ENCODE results near the gene KANSL1.
"Not testable (repeated sequence)": the region's sequence is repeated elsewhere in the genome, so short reads cannot be mapped to it uniquely, and the experiment has no call there.

The KANSL1 gene

DNA sequence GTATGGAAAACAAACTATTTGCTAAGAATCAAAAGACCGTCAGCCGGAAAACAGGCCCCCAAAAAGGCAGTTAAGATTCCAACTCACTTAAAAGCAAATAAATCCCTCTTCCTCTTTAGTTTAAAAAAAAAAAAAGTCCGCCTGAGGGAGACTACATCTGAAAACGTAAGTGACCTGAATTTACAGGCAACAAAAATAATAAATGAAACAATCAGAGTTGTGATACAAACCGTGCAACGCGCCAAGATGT is 1.1 kb downstream of the KANSL1 start:
- no peak for DNase-seq (ENCODE audit: low read depth)

DNA sequence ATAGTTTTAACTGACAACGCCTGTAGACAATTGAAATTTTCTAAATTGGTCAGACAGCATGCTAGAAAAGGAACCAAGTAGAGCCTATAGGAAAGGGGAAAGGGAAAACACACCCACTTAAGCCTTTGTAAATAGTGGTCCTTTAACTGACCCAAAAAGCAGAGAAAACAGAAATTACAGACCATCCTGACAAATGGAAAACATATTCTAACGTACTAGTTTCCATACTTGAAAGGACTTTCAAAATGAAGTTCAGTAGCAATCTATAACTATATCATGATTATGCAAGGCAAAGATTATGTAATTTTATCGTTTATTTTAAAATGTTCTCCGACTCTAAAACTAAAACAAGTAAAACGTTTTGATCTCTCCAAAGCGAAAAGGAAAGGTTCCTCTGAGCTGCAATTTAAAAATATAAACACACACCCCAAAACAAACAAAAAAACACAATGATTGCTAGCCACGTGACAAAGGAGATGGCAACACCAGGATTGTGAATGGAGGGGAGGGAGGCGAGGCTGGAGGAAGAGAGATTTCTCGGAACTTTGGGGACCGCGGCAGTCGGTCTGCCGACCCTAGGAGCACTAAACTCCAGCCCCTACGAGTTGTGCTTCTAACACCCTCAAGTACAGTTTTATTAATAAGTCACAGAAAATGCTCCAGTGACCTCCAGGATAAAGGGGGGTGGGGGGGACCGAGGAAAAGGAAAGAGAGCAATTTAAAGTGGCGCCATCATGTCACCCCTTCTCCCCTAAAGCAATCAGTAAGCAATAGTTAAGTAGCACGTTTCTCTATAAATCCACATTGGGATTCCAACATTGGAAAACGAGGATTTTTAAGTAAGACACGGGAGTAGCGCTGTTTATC is 1.7 kb downstream of the KANSL1 start:
- no peak for DNase-seq (ENCODE audit: low read depth)

DNA sequence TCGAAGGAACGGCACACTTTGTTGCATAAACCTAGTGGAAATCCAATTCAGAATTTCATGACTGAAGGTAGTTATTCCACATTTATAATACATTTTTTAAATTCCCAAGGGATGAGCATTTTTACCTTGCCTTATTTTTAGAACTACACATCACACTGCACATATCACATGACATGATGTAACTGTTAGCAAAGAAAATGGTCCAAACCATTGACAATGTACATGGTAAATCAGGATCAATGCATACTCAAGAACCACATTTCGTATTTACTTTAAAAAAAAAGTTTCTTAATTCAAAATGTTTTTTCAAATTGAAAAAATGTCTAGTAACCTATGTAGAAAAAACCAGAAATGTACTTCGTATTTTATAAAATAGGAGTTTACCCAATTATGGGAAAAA is 2.5 kb downstream of the KANSL1 start:
- no peak for DNase-seq (ENCODE audit: low read depth)

DNA sequence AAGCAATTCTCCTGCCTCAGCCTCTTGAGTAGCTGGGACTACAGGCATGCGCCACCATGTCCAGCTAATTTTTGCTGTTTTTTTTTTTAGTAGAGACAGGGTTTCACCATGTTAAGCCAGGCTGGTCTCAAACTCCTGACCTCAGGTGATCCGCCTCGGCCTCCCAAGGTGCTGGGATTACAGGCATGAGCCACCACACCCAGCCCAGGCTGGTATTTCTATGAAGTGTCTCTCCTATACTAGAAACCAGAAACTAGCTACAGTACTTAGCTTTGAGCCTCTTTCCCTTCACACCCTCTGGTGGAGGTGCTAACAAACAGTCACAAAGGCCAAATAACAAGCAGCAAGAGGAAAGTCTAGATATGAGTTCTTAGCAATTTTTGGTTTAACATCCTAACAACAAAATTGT is 6.4 kb downstream of the KANSL1 start:
- DNase-seq (ENCODE audit: low read depth): not testable (repeated sequence)

DNA sequence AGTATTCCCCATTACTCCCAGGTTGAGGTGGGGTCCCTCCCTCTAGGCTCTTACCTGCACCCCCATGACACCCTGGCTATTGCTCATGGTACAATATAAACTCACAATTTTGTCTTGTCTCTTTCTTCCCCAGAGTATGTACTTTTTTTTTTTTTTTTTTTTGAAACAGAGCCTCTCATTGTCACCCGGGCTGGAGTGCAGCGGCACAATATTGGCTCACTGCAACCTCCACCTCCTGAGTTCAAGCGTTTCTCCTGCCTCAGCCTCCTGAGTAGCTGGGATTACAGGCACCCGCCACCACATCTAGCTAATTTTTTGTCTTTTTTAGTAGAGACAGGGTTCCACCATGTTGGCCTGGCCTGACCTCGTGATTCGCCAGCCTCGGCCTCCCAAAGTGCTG is 8.5 kb downstream of the KANSL1 start:
- no peak for DNase-seq (ENCODE audit: low read depth)

- not testable (repeated sequence) for DNase-seq (ENCODE audit: low read depth)
These were observed 9.8 kb downstream of the KANSL1 start for GRCh38 chr17:46183383-46183782.

DNA sequence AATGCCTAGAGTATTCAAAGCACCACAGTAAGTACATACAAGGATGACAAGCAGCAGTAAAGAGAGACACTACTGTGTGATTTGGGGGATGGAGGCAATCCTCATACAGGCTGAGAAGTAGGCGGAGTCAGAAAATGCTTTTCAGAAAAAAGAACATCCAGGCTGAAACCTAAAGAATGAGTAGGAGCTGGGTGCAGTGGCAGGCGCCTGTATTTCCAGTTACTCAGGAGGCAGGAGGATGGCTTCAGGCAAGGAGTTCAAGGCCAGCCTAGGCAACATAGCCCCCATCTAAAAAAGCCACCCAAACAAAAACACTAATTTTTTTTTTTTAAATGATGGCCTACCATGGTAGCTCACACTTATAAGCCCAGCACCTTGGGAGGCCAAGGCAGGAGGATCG is 10.3 kb downstream of the KANSL1 start:
- no peak for DNase-seq (ENCODE audit: low read depth)

DNA sequence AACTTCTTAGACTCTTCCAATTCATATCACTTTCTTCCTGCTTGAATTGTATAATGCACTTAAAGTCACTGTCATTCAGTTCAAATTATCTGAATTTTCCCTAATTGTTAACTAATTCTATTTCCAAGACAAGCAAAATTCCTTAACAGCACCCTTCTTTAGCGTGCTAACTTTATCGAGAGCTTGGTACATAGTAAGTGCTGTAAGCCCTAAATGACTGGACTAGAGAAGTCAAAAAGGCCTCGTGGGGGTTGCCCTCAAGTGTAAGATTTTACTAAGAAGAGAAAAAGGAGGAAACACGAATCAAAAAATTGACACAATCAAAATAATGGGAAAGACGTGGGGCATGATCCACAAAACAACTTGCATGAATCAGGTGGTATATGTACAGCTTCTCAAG is 11.3 kb downstream of the KANSL1 start:
- no peak for DNase-seq (ENCODE audit: low read depth)

GRCh38 chr17:46181316-46181715 is 11.9 kb downstream of the KANSL1 start:
- DNase-seq (ENCODE audit: low read depth): not testable (repeated sequence)

GRCh38 chr17:46180892-46181274 is 12.3 kb downstream of the KANSL1 start:
- no peak for DNase-seq (ENCODE audit: low read depth)

- DNase-seq (ENCODE audit: low read depth): not testable (repeated sequence)
These were observed 12.9 kb downstream of the KANSL1 start for GRCh38 chr17:46180185-46180891.

DNA sequence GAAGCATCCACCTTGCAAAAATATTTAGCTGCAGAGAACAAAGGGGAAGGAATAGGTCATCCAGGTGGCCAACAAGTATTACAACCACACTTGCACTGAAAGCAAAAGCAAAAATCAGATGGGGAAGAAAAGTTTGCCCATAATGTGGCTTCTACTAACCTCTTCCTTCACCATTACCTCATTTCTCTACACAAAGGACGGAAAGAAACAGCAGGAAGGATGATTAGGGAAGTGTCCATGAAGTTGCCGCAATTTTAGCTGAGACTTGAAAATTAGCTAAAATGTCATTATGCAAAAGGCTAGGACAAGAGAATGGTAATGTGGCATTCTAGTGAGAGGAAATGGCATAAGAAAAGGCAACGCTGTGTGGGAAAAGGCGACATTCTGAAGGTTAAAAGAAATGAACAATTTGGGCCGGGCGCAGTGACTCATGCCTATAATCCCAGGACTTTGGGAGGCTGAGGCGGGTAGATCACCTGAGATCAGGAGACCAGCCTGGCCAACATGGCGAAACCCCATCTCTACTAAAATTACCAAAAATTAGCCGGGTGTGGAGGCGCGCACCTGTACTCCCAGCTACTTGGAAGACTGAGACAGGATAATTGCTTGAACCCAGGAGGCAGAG is 13.7 kb downstream of the KANSL1 start:
- DNase-seq (ENCODE audit: low read depth): no peak

GRCh38 chr17:46178550-46179214 is 14.5 kb downstream of the KANSL1 start:
- DNase-seq (ENCODE audit: low read depth): no peak

DNA sequence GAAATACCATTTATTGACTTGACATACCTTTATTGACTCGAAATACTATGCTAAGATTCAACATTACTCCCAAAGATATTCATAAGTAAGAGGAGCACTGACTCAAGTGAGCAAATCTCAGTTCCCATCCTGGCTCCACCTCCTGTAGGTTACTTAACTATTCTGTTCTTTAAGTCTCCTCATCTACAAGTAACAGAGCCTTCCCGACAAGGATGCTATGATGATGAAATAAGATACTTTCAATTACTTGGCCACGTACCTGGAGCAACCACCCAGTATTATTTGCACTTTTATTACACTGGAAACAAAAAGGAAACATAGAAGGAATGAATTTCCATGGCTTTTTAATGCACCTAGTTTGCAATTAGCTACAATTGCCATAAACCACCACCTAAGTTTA is 16.3 kb downstream of the KANSL1 start:
- DNase-seq (ENCODE audit: low read depth): no peak

DNA sequence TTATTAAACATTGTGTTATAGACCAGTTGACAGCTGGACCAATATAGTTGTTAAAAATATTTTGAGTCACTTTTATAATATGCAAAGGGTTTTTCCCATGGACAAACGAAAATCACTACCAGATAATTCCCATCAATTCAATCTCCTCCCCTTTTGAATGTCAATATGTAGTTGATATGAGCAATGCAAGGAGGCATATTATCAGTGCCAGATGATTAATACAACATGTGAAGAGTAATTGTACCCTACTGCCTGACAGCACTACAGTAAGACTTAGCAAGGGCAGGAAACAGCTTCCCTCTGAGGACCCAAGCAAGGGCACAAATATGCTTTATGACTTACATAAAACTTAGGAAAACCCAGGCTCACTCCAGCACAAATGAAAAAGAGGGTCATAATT is 17.3 kb downstream of the KANSL1 start:
- no peak for DNase-seq (ENCODE audit: low read depth)

GRCh38 chr17:46173153-46173552 is 20.1 kb downstream of the KANSL1 start:
- no peak for DNase-seq (ENCODE audit: low read depth)

- no peak for DNase-seq (ENCODE audit: low read depth)
These were observed 21.3 kb downstream of the KANSL1 start for GRCh38 chr17:46171939-46172338.

- no peak for DNase-seq (ENCODE audit: low read depth)
These were observed 22.4 kb downstream of the KANSL1 start for GRCh38 chr17:46170639-46171429.

- no peak for DNase-seq (ENCODE audit: low read depth)
These were observed 23.2 kb downstream of the KANSL1 start for GRCh38 chr17:46169913-46170638.

DNA sequence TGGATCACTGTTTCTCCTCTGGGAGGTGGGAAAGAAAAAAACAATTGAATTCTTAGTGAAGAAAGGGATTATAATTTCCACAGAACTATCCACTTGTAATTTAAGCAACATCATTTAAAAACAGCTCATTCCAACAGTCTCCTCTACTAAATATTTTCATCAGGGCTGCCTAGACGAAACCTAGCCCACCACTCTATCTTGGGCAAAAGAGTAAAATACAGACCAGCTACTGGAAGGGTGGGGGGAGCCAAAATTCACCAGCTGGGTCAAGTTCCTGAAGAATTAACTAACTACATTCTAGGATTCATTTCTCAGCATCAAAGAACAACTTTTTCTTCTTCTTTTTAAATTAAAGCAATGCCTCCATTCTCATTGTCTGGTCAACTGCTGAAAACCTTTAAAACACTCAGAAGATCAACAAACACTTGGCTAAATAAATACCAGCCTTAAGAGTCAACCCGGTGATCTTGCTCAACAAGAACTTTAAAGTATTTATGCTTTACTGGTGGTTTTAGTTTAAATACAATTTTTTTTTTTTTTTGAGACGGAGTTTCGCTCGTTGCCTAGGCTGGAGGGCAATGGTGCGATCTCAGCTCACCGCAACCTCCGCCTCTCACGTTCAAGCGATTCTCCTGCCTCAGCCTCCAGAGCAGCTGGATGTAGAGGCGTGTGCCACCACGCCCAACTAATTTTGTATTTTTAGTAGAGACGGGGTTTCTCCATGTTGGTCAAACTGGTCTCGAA is 25.2 kb downstream of the KANSL1 start:
- DNase-seq (ENCODE audit: low read depth): no peak

- no peak for DNase-seq (ENCODE audit: low read depth)
These were observed 26.0 kb downstream of the KANSL1 start for GRCh38 chr17:46167267-46167666.
